CD4-positive, alpha-beta T cell treated with Interleukin-21 for 1 hour (primary cell): ENCODE measurements around the gene LMNTD1.
A peak's percentile ranks its signal among the peaks of the same experiment; 100 is the strongest.

Source experiments
- DNase-seq: peaks from one replicate; pipeline ENCODE4 v3.0.0-alpha.2; 2020

Gene LMNTD1

DNA sequence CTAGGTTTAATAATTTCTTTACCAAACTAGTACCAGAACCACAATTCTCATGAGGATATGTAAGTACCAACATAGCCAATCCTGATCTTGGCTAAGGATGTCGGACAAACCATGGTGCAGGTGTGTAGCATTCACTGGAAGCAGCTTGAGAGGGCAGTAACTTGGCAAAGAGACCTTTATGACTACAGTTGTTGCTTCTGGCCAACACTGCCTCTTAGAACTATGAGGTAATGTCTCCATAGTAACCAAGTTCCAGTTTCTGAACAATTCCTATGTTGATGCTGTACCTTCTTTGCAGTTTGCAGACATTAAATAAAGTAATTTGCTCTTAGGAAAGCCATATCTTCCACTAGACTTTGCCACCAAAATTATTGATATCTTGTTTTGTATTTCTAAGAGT, at the start of gene LMNTD1:
Gene LMNTD1 (minus strand): TSS at position 186 of the 400 bp plus-strand sequence. CDS start 324 bp downstream, outside the sequence.
- DNase-seq, result no peak

- DNase-seq, result no peak
Measured at GRCh38 chr12:25598956-25599355, 45.9 kb upstream of the LMNTD1 start.

- peak; percentile 11 for DNase-seq
Measured at GRCh38 chr12:25595496-25595895, 42.4 kb upstream of the LMNTD1 start.

- no peak for DNase-seq
Measured at GRCh38 chr12:25594376-25594775, 41.3 kb upstream of the LMNTD1 start.

GRCh38 chr12:25592725-25593495, 39.8 kb upstream of the LMNTD1 start:
- no peak for DNase-seq

GRCh38 chr12:25591144-25591543, 38.1 kb upstream of the LMNTD1 start:
- no peak for DNase-seq

DNA sequence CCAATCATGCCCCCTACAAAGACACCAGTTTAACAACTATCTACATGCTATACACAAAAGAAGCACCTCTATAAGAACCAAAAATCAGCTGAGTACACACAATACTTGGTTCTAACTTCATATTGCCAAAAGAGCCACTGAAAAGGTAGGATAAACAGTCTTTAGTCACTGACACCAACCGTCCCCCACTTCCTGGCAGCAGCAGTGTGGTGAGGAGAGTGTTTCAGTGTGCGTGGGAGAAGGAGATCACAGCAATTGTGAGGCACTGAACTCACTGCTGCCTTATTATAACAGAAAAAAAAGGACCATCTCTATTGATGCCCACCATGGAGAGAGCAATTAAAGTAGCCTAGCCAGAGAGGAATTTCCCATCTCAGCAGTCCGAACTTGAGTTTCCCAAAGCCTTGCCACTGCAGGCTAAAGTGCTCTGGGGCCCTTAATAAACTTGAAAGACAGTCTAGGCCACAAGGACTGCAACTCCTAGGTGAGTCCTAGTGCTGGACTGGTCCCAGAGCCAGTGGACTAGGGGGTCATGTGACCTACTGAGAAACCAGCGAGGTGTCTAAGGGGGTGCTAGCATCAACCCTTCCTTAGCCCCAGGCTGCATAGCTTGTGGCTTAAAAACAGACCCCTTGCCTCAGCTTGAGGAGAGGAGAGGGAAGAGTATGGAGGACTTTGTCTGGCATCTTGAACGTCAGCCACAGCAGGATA, 37.1 kb upstream of the LMNTD1 start:
- no peak for DNase-seq

DNA sequence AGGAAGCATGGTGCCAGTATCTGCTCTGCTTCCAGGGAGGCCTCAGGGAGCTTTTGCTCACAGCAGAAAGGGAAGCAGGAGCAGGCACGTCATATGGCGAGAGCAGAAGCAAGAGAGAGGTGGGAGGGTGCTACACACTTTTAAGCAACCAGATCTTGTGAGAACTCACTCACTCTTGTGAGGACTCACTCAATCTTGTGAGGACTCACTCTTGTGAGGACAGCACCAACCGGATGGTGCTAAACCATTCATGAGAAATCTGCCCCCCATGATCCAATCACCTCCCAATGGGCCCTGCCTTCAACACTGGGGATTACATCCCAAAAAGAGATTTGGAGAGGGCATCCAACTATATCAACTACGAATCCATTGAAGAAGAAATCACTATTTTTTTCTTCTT, 34.3 kb upstream of the LMNTD1 start:
- no peak for DNase-seq

DNA sequence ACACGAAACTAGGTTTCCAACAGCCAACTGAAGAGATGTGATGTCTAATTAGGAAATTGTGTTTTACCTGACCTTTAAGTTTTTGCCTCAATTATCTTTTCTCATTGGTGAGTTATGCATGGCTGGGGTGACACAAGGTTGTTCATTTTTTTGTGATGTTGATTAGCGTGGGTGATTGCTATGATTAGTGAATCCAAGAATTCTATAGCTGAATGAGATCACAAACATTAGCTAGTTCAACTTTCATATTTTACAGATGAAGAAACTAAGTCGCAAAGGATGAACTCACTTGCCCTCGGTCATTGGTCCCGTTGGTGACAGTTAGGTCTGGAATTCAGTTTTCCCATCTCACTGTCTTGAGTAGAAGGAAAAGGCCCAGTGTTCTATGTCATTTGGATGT, 32.6 kb upstream of the LMNTD1 start:
- DNase-seq, result no peak

- DNase-seq, result no peak
Measured at GRCh38 chr12:25585021-25585523, 32.0 kb upstream of the LMNTD1 start.

- no peak for DNase-seq
Measured at GRCh38 chr12:25584596-25584995, 31.5 kb upstream of the LMNTD1 start.

DNA sequence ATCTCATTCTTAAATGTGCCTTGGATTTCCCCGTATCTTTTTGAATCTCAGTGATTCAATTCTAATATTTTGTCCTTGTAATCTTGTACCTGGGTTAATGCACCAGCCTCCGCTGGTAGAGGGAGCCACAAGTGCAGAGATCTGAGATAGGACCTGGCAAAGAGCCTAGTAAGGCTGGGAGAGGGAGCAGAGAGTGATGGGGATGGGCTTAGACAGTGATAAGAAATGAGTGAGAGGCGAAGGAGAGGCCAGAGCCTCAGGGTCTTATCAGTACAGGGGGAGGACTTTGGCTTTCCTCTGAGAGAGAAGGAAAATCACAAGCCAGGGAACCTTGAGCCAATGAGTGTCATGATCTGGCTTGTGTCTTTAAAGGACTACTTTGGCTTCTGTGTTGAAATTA, 30.5 kb upstream of the LMNTD1 start:
- no peak for DNase-seq

GRCh38 chr12:25581067-25581466, 28.0 kb upstream of the LMNTD1 start:
- DNase-seq, result no peak

DNA sequence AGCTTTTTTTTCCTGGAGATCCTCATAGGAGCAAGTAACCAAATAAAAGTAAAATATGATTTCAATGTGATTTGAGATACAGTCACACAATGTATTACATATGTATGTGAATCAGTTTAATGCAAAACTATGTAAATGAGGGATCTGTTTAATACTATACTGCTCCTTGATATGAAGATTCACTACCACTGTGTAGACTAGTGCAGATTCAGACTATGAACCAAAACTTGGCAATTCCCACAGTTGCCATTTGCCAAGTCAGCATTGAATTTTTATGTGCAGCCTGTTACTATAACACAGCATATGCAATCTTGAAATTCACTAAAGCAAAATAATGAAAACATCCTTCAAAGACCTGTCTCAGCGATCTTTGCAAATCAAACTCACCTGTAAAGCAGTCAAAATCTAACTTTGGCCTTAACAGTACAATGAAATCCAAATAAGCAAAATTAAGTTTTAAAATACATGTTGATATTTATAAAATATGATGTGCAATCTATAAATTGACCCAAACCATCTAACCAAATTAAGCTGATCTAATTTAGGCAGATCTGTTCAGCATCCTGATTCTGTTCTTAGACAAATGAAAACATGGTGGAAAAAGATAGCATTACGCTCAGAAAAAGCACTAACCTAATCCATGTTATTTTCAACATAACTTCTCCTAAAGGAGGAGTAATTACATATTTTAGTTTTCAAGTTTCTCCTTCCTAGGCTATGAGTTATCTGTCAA, 25.5 kb upstream of the LMNTD1 start:
- DNase-seq, result no peak

GRCh38 chr12:25574761-25575160, 21.7 kb upstream of the LMNTD1 start:
- DNase-seq, result no peak

- no peak for DNase-seq
Measured at GRCh38 chr12:25573346-25573745, 20.3 kb upstream of the LMNTD1 start.

DNA sequence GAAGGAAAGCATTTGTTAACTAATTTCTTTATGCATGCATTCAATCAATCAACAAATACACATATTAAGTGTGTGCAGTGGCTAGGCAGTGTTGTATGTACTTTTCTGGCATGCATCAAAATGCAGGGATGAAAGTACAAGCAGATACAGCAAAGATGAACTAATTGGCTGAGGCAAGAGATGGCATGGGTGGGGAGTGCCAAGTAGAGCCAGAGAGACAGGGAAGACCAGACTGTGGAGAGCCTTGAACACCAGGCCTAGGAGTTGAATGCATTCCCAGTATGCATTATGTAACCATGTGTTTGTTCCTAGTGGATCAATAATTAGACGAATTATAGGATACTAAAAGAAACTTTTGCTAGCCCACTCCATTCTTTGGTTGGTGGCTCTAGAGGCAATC, 17.3 kb upstream of the LMNTD1 start:
- DNase-seq, result no peak

DNA sequence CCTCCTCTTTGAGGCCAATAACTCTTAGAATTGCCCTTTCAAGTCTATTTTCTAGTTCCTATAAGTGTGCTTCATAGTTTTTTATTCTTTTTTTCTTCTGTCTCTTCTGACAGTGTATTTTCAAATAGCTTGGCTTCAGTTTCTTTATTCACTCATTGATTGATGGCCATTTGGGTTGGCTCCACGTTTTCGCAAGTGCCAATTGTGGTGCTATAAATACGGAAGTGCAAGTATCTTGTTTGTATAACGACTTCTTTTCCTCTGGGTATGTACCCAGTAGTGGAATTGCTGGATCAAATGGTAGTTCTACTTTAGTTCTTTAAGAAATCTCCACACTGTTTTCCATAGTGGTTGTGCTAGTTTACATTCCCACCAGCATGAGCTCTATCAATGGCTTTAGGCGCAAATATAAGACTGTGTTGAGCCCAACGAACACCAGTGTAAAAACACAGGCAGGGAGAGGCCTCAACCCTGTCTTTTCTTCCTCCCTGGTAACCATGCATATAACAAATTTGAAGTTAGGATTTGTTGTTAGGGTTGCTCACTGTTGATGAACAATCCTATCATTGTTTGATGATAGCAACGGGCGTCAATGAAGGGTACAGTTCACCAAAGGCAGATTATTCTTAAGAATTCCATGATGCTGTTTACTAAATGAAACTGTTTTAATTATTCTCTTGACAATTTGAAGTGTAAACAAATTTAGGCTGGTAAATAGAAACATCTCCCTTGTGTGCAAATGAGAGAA, 13.3 kb upstream of the LMNTD1 start:
- DNase-seq, result no peak

DNA sequence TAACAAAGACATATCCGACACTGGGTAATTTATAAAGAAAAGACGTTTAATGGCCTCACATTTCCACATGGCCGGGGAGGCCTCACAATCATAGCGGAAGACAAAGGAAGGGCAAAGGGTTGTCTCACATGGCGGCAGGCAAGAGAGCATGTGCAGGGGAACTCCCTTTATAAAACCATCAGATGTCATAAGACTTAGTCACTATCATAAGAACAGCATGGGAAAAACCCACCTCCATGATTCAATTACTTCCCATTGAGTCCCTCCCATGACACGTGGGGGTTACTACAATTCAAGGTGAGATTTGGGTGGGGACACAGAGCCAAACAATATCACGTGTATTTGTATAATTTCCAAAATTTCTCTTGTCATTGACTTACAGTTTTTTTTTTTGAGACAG, 5.5 kb upstream of the LMNTD1 start:
- DNase-seq, result no peak

GRCh38 chr12:25557830-25558436, 4.8 kb upstream of the LMNTD1 start:
- DNase-seq, result peak; percentile 8

DNA sequence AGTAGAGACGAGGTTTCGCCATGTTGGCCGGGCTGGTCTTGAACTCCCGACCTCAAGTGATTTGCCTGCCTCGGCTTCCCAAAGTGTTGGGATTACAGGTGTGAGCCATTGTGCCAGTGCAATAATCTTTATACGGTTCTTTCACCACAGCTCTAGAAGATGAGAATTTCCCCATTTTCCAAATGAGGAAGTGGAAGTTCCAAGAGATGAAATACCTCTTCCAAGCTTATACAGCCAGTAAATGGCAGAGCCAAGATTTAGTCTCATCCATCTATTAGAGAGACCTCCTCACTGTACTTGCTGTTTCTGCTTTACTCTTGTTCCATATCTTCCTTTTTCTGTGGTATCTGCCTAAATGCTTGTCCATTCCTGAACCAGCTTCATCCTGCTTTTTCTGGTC, 3.1 kb upstream of the LMNTD1 start:
- no peak for DNase-seq

GRCh38 chr12:25552681-25553080, 402 bp downstream of the LMNTD1 start:
- no peak for DNase-seq
